Fibroblast of pulmonary artery (primary cell): Measurements from ENCODE around the gene CELSR1.
"Not testable (repeated sequence)": the region's sequence is repeated elsewhere in the genome, so short reads cannot be mapped to it uniquely, and the experiment has no call there.

Experiments used
- DNase-seq: peaks from one replicate; pipeline ENCODE4 v3.0.0-alpha.2; 2010; ENCODE audit warnings: low read depth
- H3K4me3 ChIP-seq: replicated peaks from 2 replicates; pipeline ENCODE4 v1.5.1; 2011; ENCODE audit warnings: low read depth, mild to moderate bottlenecking, control low read depth, low read length, moderate library complexity
- CTCF ChIP-seq: IDR thresholded peaks from 2 replicates; pipeline ENCODE4 v1.5.1; 2011; ENCODE audit warnings: mild to moderate bottlenecking, control low read depth, low read length, inconsistent platforms; ENCODE audit errors: missing control alignments

Gene CELSR1

DNA sequence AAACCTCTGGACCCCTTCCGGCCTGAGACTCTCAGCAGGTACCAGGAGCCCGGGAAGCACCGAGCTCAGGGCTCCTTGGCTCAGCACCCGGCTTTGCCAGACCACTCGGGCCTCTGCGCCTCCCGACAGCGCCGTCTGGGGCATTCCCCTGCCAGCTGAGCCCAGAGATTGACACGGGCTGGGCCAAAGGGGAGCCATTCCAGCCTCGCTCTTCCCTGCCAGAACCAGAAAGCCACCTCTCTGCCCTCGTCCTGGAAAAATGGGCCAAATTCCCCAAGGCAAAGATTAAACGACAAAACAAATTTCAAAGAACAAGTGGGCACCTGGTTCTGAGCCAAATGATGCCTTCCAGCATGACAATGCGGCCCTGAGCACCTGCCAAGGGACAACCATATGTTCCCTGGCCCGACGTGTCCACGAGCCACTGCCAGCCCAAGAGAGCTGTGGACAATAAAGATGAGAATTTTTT lies 59.3 kb downstream of the CELSR1 start:
- no peak overlapping the region for H3K4me3 ChIP-seq
- DNase-seq = no peak
- TF ChIP-seq CTCF = no peak

DNA sequence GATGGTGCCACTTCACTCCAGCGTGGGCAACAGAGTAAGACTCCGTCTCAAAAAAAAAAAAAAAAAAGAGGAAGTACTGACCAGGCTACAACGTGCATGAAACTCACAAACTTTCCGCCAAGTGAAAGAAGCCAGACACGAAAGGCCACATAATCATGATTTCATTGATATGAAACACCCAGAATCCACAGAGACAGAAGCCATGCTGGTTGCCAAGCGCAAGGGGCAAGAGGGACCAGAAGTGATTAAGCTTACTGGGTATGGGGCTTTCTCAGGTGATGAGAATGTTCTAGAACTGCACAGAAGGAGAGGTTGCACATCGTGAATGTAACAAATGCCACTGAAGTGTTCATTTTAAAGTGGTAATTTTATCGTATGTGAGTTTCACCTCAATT lies 60.9 kb downstream of the CELSR1 start:
- TF ChIP-seq CTCF = no peak
- DNase-seq = no peak
- H3K4me3 ChIP-seq = no peak overlapping the region

DNA sequence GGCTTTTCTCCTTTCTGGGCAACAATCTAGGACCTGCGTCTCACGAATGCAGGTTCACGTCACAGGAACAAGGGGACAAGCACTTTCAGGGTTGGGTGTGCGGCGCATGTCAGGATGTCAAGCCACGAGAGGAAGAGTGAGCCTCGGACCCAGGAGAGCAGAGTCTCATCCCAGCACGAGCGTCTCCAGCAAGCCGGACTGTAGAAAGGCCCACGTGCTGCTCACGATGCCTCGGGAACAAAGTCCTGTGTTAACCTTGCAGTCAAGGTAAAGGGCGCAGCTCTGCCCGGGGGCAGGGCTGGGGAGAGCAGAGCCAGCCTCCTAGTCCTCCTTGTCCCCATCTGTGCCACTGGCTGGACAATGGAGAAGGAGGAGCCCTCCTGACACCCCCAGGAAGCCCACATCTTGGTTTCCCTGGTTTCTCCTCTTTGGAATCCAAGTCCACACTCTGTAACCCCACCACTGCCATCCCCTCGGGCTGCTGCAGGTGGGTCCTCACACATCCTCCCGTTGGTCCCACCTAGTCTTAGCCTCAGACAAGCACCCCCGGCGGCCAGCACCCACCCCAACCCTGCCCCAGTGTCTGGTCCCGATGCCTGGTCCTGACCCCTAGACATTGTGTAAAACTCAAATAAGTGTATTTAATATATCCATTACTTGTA lies 63.4 kb downstream of the CELSR1 start:
- DNase-seq = no peak
- no peak for TF ChIP-seq CTCF
- H3K4me3 ChIP-seq = no peak overlapping the region

GRCh38 chr22:46473021-46473779 lies 64.2 kb downstream of the CELSR1 start:
- no peak for TF ChIP-seq CTCF
- DNase-seq = no peak
- no peak overlapping the region for H3K4me3 ChIP-seq

GRCh38 chr22:46472722-46473016 lies 64.8 kb downstream of the CELSR1 start:
- DNase-seq = no peak
- no peak for TF ChIP-seq CTCF
- H3K4me3 ChIP-seq = no peak overlapping the region

- H3K4me3 ChIP-seq = no peak overlapping the region
- no peak for DNase-seq
- no peak for TF ChIP-seq CTCF
Observed at GRCh38 chr22:46471901-46472721, 65.3 kb downstream of the CELSR1 start.

DNA sequence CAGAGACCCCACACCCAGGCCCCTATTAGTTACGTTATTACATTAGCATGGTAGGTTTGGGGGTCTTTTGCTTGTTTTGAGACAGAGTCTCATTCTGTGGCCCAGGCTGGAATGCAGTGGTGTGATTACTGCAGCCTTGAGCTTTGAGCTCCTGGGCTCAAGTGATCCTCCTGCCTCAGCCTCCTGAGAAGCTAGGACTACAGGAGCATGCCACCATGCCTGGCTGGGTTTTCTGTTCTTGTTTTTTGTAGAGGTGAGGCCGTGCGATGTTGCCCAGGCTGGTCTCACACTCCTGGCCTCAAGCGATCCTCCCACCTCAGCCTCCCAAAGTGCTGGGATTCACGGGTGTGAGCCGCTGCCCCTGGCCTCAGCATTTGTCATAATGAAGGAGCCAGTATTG lies 66.1 kb downstream of the CELSR1 start:
- not testable (repeated sequence) for H3K4me3 ChIP-seq, DNase-seq
